GM23248 (cell line): ENCODE measurements around the gene KRT84. TPM values are rescaled to one million over a fixed set of nuclear protein-coding genes. Genes with fewer than 3 reads are reported as not detected.

Experiments used
- DNase-seq: peaks from one replicate; pipeline ENCODE4 v3.0.0-alpha.2; 2015
- H2AFZ ChIP-seq: fragments of 200-600 bp; sonication (generic); 2 replicates; pipeline ENCODE4 v1.6.1; 2016; ENCODE audit warnings: antibody characterized with exemption
- H3F3A ChIP-seq: fragments of 200-600 bp; sonication (generic); 2 replicates; pipeline ENCODE4 v1.6.1; 2016; ENCODE audit warnings: mild to moderate bottlenecking, antibody characterized with exemption, mixed run types; ENCODE audit not compliant: insufficient read depth
- H3K27ac ChIP-seq: fragments of 200-600 bp; sonication (generic); 2 replicates; pipeline ENCODE4 v1.5.1; 2016; ENCODE audit warnings: mild to moderate bottlenecking
- H3K27me3 ChIP-seq: fragments of 200-600 bp; sonication (generic); replicated peaks from 2 replicates; pipeline ENCODE4 v1.6.1; 2016; ENCODE audit warnings: mild to moderate bottlenecking; ENCODE audit not compliant: insufficient read depth
- H3K36me3 ChIP-seq: fragments of 200-600 bp; sonication (generic); 2 replicates; pipeline ENCODE4 v1.6.1; 2016; ENCODE audit warnings: low read depth, mild to moderate bottlenecking
- H3K4me1 ChIP-seq: fragments of 200-600 bp; sonication (generic); 2 replicates; pipeline ENCODE4 v1.6.1; 2016; ENCODE audit warnings: mild to moderate bottlenecking; ENCODE audit not compliant: insufficient read depth
- H3K4me2 ChIP-seq: fragments of 200-600 bp; sonication (generic); one replicate; pipeline ENCODE4 v1.6.1; 2016; ENCODE audit warnings: mild to moderate bottlenecking; ENCODE audit not compliant: unreplicated experiment
- H3K4me3 ChIP-seq: fragments of 200-600 bp; sonication (generic); 2 replicates; pipeline ENCODE4 v1.5.1; 2016; ENCODE audit warnings: mild to moderate bottlenecking
- H3K79me2 ChIP-seq: fragments of 200-600 bp; sonication (generic); 2 replicates; pipeline ENCODE4 v1.6.1; 2016; ENCODE audit warnings: mild to moderate bottlenecking; ENCODE audit not compliant: insufficient read depth
- H3K9ac ChIP-seq: fragments of 200-600 bp; sonication (generic); 2 replicates; pipeline ENCODE4 v1.6.1; 2016; ENCODE audit warnings: mild to moderate bottlenecking
- H3K9me2 ChIP-seq: fragments of 200-600 bp; sonication (generic); 2 replicates; pipeline ENCODE4 v1.6.1; 2016; ENCODE audit warnings: mixed run types, mild to moderate bottlenecking, moderate library complexity; ENCODE audit not compliant: insufficient read depth
- H3K9me3 ChIP-seq: fragments of 200-600 bp; sonication (generic); one replicate; pipeline ENCODE4 v1.6.1; 2017; ENCODE audit warnings: low read depth
- H4K20me1 ChIP-seq: fragments of 200-600 bp; sonication (generic); 2 replicates; pipeline ENCODE4 v1.6.0; 2016; ENCODE audit not compliant: insufficient read depth
- EZH2 ChIP-seq: fragments of 200-600 bp; sonication (generic); IDR thresholded peaks from 2 replicates; pipeline ENCODE4 v1.6.1; 2018; ENCODE audit warnings: antibody characterized with exemption, mild to moderate bottlenecking; ENCODE audit not compliant: insufficient read depth, poor library complexity, severe bottlenecking
- EZH2phosphoT487 ChIP-seq: fragments of 200-600 bp; sonication (generic); IDR thresholded peaks from 2 replicates; pipeline ENCODE4 v1.6.1; 2018; ENCODE audit warnings: antibody characterized with exemption, moderate library complexity, mild to moderate bottlenecking, low read depth; ENCODE audit not compliant: insufficient read depth
- WGBS, 2 experiments: methylation state at CpG; one replicate each; pipeline ENCODE4 v1.1.6; 2015 to 2017; ENCODE audit warnings: low lambda C conversion rate in 2 of 2, low coverage in 1 of 2; ENCODE audit errors: missing lambda C conversion rate in 2 of 2; 5-methylcytosine and 5-hydroxymethylcytosine counted together
- in situ Hi-C: fragments of 300-500 bp; cut with MboI; formaldehyde crosslinking; loops from 2 replicates; pipeline ENCODE4 v1.15.0; 2020
- polyA plus RNA-seq: library from polyadenylated mRNA; unstranded; fragments of >200 nt; fragmentation: Nextera tagmentation; extraction: Ambion mirVana; gene quantifications from 2 replicates; pipeline ENCODE4 v1.2.1, GENCODE V29; 2016
- total RNA-seq: library from RNA; depleted of rRNA; stranded (reverse); fragments of >200 nt; shearing (Covaris generic); gene quantifications from 2 replicates; pipeline ENCODE4 v1.2.3, GENCODE V29; 2014

The KRT84 gene
- total and polyA plus RNA-seq, 2 experiments from 2014 or later = not detected

- Histone ChIP-seq H3K9ac (no peak overlapping the region), H3K79me2 (no peaks in the 10 kb centered on the region), H2AFZ (no peak overlapping the region), H3K4me1 (no peaks in the 10 kb centered on the region), H3K4me3 (no peak overlapping the region), H3K4me2 (no peak overlapping the region), H3K9me2 (no peaks in the 10 kb centered on the region), H3F3A (no peaks in the 10 kb centered on the region), H3K9me3 (no peaks in the 10 kb centered on the region), H3K36me3 (no peaks in the 10 kb centered on the region), H4K20me1 (no peaks in the 10 kb centered on the region), H3K27ac (no peak overlapping the region), H3K27me3 (peaks cover 32% of the 10 kb centered on the region)
- in situ Hi-C loops = no loop called here
- 34 to 36% methylated on average over 9 of the region's 9 CpGs for WGBS, 2 experiments
- DNase-seq = no peak
- no peak for TF ChIP-seq EZH2phosphoT487
- TF ChIP-seq EZH2 = no peak
Observed at GRCh38 chr12:52351196-52352059, 34.0 kb downstream of the KRT84 start.

GRCh38 chr12:52350786-52351185, 34.7 kb downstream of the KRT84 start:
- H3K36me3 ChIP-seq = no peaks in the 10 kb centered on the region
- no peaks in the 10 kb centered on the region for H3K4me1 ChIP-seq
- H3K27me3 ChIP-seq = peaks cover 32% of the 10 kb centered on the region
- H3F3A ChIP-seq = no peaks in the 10 kb centered on the region
- 67 to 73% methylated on average over 5 of the region's 5 CpGs for WGBS, 2 experiments
- H3K9ac ChIP-seq = no peak overlapping the region
- H3K79me2 ChIP-seq = no peaks in the 10 kb centered on the region
- H3K4me3 ChIP-seq = no peak overlapping the region
- TF ChIP-seq EZH2 (no peak), EZH2phosphoT487 (no peak)
- H3K27ac ChIP-seq = no peak overlapping the region
- H4K20me1 ChIP-seq = no peaks in the 10 kb centered on the region
- H3K4me2 ChIP-seq = no peak overlapping the region
- H3K9me3 ChIP-seq = no peaks in the 10 kb centered on the region
- H3K9me2 ChIP-seq = no peaks in the 10 kb centered on the region
- no peak overlapping the region for H2AFZ ChIP-seq
- in situ Hi-C loops = no loop called here
- DNase-seq = no peak

- no peak overlapping the region for H3K9ac ChIP-seq
- 73 to 76% methylated on average over 8 of the region's 8 CpGs for WGBS, 2 experiments
- no peak overlapping the region for H3K4me3 ChIP-seq
- no peaks in the 10 kb centered on the region for H3K9me3 ChIP-seq
- H2AFZ ChIP-seq = no peak overlapping the region
- no peak overlapping the region for H3K27ac ChIP-seq
- no peaks in the 10 kb centered on the region for H3K79me2 ChIP-seq
- H3K27me3 ChIP-seq = peaks cover 30% of the 10 kb centered on the region
- no peak overlapping the region for H3K4me2 ChIP-seq
- in situ Hi-C loops = no loop called here
- TF ChIP-seq EZH2phosphoT487 = no peak
- TF ChIP-seq EZH2 = no peak
- no peaks in the 10 kb centered on the region for H3K36me3 ChIP-seq
- DNase-seq = no peak
- no peaks in the 10 kb centered on the region for H4K20me1 ChIP-seq
- H3F3A ChIP-seq = no peaks in the 10 kb centered on the region
- no peaks in the 10 kb centered on the region for H3K9me2 ChIP-seq
- no peaks in the 10 kb centered on the region for H3K4me1 ChIP-seq
Observed at GRCh38 chr12:52350021-52350620, 35.3 kb downstream of the KRT84 start.

GRCh38 chr12:52349196-52349595, 36.3 kb downstream of the KRT84 start:
- Histone ChIP-seq H3K4me1 (no peaks in the 10 kb centered on the region), H3K4me2 (no peak overlapping the region), H4K20me1 (no peaks in the 10 kb centered on the region), H3K9me2 (no peaks in the 10 kb centered on the region), H3F3A (no peaks in the 10 kb centered on the region), H2AFZ (no peak overlapping the region), H3K9me3 (no peaks in the 10 kb centered on the region), H3K27ac (no peak overlapping the region), H3K4me3 (no peak overlapping the region), H3K9ac (no peak overlapping the region), H3K36me3 (no peaks in the 10 kb centered on the region), H3K79me2 (no peaks in the 10 kb centered on the region), H3K27me3 (peaks cover 21% of the 10 kb centered on the region)
- DNase-seq = no peak
- WGBS, 2 experiments = 64 to 74% methylated on average over 6 of the region's 6 CpGs
- no peak for TF ChIP-seq EZH2phosphoT487
- TF ChIP-seq EZH2 = no peak
- in situ Hi-C loops = no loop called here
